GM19328 (cell line): Measurements from ENCODE around the gene RBMX.

Source experiments
- ATAC-seq: cut with Tn5 transposase; IDR thresholded peaks from one replicate; pipeline ENCODE4 v1.9.1; 2021; ENCODE audit warnings: mild to moderate bottlenecking, moderate library complexity; ENCODE audit not compliant: unreplicated experiment

Gene RBMX

DNA sequence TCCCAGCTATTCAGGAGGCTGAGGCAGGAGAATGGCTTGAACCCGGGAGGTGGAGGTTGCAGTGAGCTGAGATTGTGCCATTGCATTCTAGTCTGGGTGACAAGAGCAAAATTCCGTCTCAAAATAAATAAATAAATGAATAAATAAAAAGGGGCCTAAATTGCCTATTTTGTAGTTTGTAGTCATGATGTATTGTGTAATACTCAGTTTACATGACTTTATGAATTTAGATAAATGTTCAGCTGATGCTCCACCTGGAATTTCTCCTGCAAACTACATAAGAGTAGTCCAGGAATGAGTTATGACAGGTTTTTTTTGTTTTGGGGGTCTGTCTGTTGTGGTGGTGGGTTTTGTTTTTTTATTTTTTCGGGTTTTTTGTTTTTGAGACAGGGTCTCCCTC lies 31.1 kb downstream of the RBMX start:
- ATAC-seq: no peak

DNA sequence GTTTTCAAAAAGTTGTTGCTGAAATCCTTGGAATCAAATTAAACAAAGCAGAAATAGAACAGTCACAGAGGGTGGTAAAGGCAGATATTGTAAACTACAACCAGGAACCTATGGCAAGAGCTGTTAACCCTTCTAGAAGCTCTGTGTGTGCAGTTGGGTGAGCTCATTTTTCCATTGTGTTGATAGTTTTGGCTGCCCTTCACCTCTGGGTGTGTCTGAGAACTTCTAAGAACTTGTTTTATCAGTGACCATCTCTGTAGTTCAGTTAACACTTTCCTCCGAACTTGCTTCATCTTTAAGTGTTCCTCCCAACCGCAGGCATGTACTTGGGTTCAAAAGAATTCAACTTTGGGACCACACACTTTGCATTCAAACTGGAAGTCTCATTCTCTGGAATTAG lies 32.7 kb downstream of the RBMX start:
- ATAC-seq: no peak

DNA sequence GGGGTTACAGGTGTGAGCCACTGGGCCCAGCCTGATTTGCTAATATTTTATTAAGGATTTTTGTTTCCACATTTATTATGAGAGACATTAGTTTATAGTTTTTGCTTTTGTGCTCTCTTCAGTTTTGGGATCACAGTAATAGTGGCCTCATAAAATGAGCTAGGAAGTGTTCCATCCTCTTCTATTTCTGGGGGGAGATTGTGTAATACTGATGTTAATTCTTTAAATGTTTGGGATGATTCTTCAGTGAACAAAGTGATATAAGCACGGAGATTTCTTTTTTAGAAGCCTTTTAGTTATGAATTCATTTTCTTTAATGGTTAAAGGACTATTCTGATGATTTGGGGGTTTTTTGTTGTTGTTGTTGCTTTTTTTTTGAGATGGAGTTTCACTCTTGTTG lies 41.3 kb downstream of the RBMX start:
- no peak for ATAC-seq

DNA sequence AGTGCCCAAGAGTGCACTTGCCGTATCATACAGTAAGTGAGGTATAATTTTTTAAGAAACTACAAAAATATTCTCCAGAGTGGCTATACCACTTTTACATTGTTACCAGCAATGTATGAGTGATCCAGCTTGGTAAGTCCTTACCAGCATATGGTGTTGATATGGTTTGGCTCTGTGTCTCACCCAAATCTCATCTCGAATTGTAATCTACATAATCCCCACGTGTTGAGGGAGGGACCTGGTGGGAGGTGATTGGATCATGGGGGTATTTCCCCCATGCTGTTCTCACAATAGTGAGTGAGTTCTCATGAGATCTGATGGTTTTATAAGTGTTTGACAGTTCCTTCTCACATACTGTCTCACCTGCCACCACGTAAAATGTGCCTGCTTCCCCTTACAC lies 44.8 kb downstream of the RBMX start:
- no peak for ATAC-seq

DNA sequence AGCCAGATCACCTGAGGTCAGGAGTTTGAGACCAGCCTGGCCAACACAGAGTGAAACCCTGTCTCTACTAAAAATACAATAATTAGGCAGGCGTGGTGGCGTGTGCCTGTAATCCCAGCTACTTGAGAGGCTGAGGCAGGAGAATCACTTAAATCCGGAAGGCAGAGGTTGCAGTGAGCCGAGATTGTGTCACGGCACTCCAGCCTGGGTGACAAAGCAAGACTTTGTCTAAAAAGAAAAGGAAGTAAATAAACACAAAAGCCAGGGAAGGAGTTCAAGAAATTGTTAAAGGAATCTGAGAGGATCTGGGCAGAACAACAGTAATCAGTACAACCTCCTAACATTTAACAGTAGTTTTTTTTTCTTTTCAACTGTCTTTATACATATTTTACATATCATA lies 51.1 kb downstream of the RBMX start:
- ATAC-seq: no peak

DNA sequence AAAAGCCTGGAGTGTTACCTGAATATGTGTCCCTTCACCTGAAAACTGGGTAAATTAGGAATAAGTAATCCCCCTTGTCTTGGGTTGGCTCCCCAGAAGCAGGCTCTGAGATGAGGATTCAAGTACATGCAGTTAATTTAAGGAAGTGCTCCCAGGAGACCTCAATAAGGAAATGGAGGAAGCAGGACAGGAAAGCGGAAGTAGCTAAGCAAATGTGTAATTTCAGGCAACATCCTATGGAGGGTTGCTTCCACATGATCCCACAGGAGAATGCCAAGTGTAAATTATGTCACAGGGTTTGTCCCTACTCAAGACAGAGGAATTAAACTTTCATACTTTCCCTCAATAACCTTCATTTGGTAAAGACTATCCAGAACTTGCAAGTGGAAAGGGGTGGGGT lies 51.7 kb downstream of the RBMX start:
- no peak for ATAC-seq

DNA sequence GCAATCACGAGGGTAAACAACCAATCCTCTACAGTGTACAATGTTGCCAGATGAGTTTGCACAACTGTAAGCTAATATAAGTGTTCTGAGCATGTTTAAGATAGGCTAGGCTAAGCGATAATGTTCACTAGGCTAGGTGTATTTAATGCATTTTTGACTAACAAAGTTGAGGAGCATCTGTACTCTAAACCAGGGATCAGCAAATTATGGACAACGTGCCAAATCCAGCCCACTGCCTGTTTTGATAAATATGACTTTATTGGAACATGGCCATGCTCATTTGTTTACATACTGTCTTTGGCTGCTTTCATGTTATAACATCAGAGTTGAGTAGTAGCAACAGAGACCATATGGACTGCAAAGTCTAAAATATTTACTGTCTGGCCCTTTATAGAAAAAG lies 53.5 kb downstream of the RBMX start:
- no peak for ATAC-seq

DNA sequence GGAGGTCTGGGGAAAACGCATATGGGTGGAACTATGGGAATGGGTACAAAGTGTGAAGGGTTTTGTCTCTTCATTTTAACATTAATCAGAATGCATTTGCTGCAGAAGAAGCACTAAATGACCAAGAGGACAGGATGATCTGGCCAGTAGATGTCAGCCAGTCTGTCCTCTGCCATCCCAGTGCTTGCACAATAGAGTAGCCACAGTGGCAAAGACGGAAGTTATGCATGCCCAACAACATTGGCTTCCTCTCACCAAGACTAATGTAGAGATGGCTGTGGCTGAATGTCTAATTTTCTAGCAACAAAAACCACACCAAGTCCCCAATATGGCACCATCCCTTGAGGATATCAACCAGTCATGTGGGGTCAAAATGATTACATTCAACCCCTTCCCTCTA lies 54.8 kb downstream of the RBMX start:
- ATAC-seq: no peak
